Ovary (tissue), 3 donors: ENCODE results near the gene C4orf33.

Source experiments
- CTCF ChIP-seq, 3 donors: fragments of 450-650 bp in 2 of 3; fragments of 200-600 bp in 1 of 3; IDR thresholded peaks; one replicate each; pipeline versions ENCODE4 v1.5.1 to v1.8.0; 2016 to 2022; ENCODE audit warnings: antibody characterized with exemption in 3 of 3, mild to moderate bottlenecking in 1 of 3
- EP300 ChIP-seq: sonication (generic); formaldehyde crosslinking; IDR thresholded peaks from one replicate; pipeline ENCODE4 v1.6.1; 2017; ENCODE audit warnings: antibody characterized with exemption
- POLR2A ChIP-seq: fragments of 450-650 bp; IDR thresholded peaks from one replicate; pipeline ENCODE4 v1.6.1; 2017; ENCODE audit warnings: antibody characterized with exemption, mild to moderate bottlenecking, moderate library complexity
- donor health status: DM: no; HTN: no; CAD: no.

DNA sequence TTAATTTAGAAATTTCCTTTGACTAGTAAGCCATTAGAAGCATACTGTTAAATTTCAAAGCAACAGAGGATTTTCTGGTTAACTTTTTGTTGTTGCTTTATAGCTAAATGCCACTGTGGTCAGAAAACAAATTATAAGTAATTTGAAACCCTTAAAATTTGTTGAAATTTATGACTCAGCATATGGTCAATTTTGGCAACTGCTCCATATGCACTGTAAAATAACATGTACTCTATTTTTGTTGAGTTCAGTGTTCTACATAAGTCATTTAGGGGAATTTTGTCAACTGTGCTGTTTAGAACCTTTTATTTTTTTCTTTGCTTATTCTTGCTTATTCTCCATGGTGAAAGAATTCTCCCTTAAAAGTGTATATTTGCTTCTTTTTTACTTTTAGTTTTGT lies 31.2 kb upstream of the C4orf33 start:
- TF ChIP-seq POLR2A = no peak
- no peak for TF ChIP-seq CTCF (IDR thresholded peaks at IDR 0.05)
- no peak for TF ChIP-seq EP300
